Activated CD8-positive, alpha-beta T cell treated with anti-CD3 and anti-CD28 coated beads for 36 hours (primary cell): ENCODE measurements around the gene AARS2. TPM values are rescaled to one million over a fixed set of nuclear protein-coding genes. Genes with fewer than 3 reads are reported as not detected.

Source experiments
- ATAC-seq: fragments of 200-7000 bp; cut with Tn5 transposase; one replicate; pipeline ENCODE4 v1.10.0; 2021; ENCODE audit warnings: mild to moderate bottlenecking, moderate library complexity
- CTCF ChIA-PET: fragments of 350-600 bp; sonication (Branson Sonifier 250); formaldehyde crosslinking; loops from one replicate; lab custom pipeline; 2021; ENCODE audit warnings: antibody characterized with exemption; lab: Charles Lee
- POLR2A ChIA-PET: fragments of 350-600 bp; sonication (Branson Sonifier 250); formaldehyde crosslinking; loops from one replicate; lab custom pipeline; 2021; ENCODE audit warnings: antibody characterized with exemption; lab: Charles Lee
- DNase-seq: peaks from one replicate; pipeline ENCODE4 v3.0.0-alpha.2; 2020
- H3K27ac Mint-ChIP-seq: one replicate; pipeline ENCODE4 v1.8.0; 2021; ENCODE audit warnings: mild to moderate bottlenecking, mixed read lengths
- H3K27me3 Mint-ChIP-seq: one replicate; pipeline ENCODE4 v1.8.0; 2021; ENCODE audit warnings: mixed read lengths
- H3K36me3 Mint-ChIP-seq: one replicate; pipeline ENCODE4 v1.8.0; 2021; ENCODE audit warnings: low read depth, mixed read lengths
- H3K4me1 Mint-ChIP-seq: one replicate; pipeline ENCODE4 v1.8.0; 2021; ENCODE audit warnings: low read depth, mixed read lengths
- H3K4me3 Mint-ChIP-seq: one replicate; pipeline ENCODE4 v1.8.0; 2021; ENCODE audit warnings: mild to moderate bottlenecking, moderate library complexity, mixed read lengths
- H3K9me3 Mint-ChIP-seq: one replicate; pipeline ENCODE4 v1.8.0; 2021; ENCODE audit warnings: mixed read lengths
- CTCF ChIP-seq: fragments of 200-600 bp; IDR thresholded peaks from one replicate; pipeline ENCODE4 v1.8.0; 2022; ENCODE audit warnings: antibody characterized with exemption, mild to moderate bottlenecking
- intact Hi-C: fragments of 100-400 bp; cut with micrococcal nuclease; formaldehyde crosslinking; loops from one replicate; pipeline ENCODE4 v1.10.0; 2022
- total RNA-seq, 2 experiments: library from RNA; stranded (reverse); gene quantifications; one replicate each; pipeline ENCODE4 v1.2.3, GENCODE V29; 2021

Gene AARS2
- total RNA-seq, 2 experiments from 2014 or later, result 16.2 to 16.3 TPM

DNA sequence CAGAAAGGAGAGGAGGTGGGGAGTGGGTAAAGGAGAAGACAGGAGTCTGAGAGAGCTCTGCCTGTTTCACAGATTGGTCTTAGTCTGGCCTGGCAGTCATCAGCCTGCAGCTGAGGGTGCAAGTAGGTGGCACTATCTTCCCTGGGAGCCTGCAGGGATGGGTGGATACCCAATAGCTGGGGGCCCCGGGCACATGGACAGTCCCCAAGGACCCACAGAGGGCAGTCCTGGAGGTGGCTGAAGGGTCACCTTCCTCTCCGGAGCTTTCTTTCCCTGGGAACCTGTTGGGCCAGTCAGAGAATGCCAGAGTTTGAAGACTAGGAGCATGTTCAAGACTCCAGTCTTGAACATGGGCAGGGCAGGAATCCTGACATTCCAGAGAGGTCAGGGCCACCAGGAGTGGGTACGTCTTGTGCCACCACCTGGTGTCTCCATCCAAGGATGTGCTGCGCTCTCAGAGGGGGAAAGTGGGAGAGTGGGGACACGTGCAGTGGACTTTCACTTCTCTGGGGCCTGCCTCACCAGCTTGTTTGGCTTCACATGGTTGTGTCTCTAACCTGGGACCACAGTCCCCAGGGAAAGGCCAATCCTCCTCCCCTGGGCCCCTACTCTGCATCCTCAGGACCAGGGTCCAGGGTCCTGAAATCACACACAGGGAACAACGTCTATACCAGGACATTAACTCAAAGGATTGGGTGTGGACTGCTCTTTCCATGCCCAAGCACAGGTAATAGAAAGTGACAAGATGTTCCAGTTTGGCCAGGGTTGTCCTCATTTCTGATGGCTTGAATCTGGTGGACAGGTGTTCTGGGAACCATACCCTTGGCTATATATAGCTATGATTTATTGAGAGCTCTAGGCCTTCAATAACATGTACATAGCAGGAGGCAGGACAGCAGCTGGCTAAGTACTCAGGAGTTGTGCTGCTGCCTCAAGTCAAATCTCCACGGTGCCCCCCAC, 18.0 kb downstream of the AARS2 start:
- Mint-ChIP-seq H3K4me3 (no peak overlapping the region), H3K36me3 (peaks cover 3% of the 10 kb centered on the region), H3K9me3 (no peaks in the 10 kb centered on the region), H3K27ac (no peak overlapping the region), H3K4me1 (peaks cover 11% of the 10 kb centered on the region), H3K27me3 (peaks cover 49% of the 10 kb centered on the region)
- TF ChIP-seq CTCF, result no peak
- DNase-seq, result no peak
- CTCF ChIA-PET, result interaction anchor here (0.9 to 5.3 kb wide), 9 partner anchors 10 to 44 kb away, joined by 3 to 36 read pairs (median 5); partner anchors contain the start of gene AARS2
- POLR2A ChIA-PET, result interaction anchor here (1.2 to 3.2 kb wide), 5 partner anchors 10 to 140 kb away, joined by 3 to 12 read pairs (median 7); partner anchors contain the start of genes AARS2 and HSP90AB1
- intact Hi-C loops, result no loop called here
- no peak for ATAC-seq

- H3K27me3 Mint-ChIP-seq, result peaks cover 56% of the 10 kb centered on the region
- no peak overlapping the region for H3K27ac Mint-ChIP-seq
- ATAC-seq (no peak), DNase-seq (no peak)
- H3K9me3 Mint-ChIP-seq, result no peaks in the 10 kb centered on the region
- intact Hi-C loops, result no loop called here
- no peak overlapping the region for H3K4me3 Mint-ChIP-seq
- H3K36me3 Mint-ChIP-seq, result no peaks in the 10 kb centered on the region
- ChIA-PET POLR2A (interaction anchor here (0.7 to 1.5 kb wide), 5 partner anchors 9 to 188 kb away, joined by 3 read pairs; no protein-coding TSS in a partner anchor), CTCF (interaction anchor here (2.0 to 2.1 kb wide), 2 partner anchors 13 to 24 kb away, joined by 8 to 11 read pairs; no protein-coding TSS in a partner anchor)
- H3K4me1 Mint-ChIP-seq, result peaks cover 7% of the 10 kb centered on the region
- no peak for TF ChIP-seq CTCF
Measured at GRCh38 chr6:44292661-44293365, 20.3 kb downstream of the AARS2 start.

- Mint-ChIP-seq H3K4me1 (peaks cover under 1% of the 10 kb centered on the region), H3K9me3 (no peaks in the 10 kb centered on the region), H3K4me3 (no peak overlapping the region), H3K27ac (no peak overlapping the region), H3K36me3 (no peaks in the 10 kb centered on the region), H3K27me3 (peaks cover 62% of the 10 kb centered on the region)
- intact Hi-C loops, result no loop called here
- CTCF ChIA-PET, result interaction anchor here (2.0 to 2.1 kb wide), 2 partner anchors 14 to 23 kb away, joined by 8 to 11 read pairs; no protein-coding TSS in a partner anchor
- no peak for TF ChIP-seq CTCF
- POLR2A ChIA-PET, result interaction anchor here (0.7 to 1.5 kb wide), 4 partner anchors 13 to 187 kb away, joined by 3 read pairs; no protein-coding TSS in a partner anchor
- ATAC-seq, result no peak
- no peak for DNase-seq
Measured at GRCh38 chr6:44291841-44292240, 21.3 kb downstream of the AARS2 start.

DNA sequence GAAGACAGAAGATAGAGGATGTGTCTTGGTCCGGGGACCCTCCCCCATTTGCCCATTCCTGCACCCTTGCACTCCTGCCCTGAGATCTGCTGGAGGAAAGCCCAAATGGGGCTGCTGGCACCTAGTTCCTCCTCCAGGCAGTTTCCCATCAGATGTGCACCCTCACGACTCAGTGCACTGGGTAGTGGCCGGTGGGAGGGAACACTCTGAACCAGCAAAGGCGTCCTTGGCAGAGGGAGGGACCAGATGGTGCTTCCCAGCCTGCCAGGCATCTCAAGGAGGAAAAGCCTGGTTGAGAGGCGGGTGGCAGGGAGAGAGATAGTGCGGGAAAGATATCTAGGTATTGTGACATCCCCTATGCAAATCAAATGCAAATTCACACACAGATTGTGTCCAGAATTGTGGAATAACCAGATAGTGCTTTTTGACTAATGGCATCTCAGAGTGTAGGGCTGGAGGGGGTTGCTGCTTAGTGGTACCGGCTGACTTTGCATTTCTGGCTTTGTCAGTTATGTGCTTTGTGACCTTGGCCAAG, 23.4 kb downstream of the AARS2 start:
- no peak overlapping the region for H3K27ac Mint-ChIP-seq
- no peak overlapping the region for H3K4me3 Mint-ChIP-seq
- ChIA-PET CTCF (interaction anchor here (1.8 kb wide), 1 partner anchor 21 kb away, joined by 5 read pairs; no protein-coding TSS in a partner anchor), POLR2A (interaction anchor here (0.5 kb wide), 1 partner anchor 17 kb away, joined by 3 read pairs; no protein-coding TSS in a partner anchor)
- intact Hi-C loops, result no loop called here
- peaks cover 49% of the 10 kb centered on the region for H3K27me3 Mint-ChIP-seq
- no peaks in the 10 kb centered on the region for H3K9me3 Mint-ChIP-seq
- no peak for DNase-seq
- H3K4me1 Mint-ChIP-seq, result no peaks in the 10 kb centered on the region
- no peak for ATAC-seq
- H3K36me3 Mint-ChIP-seq, result no peaks in the 10 kb centered on the region
- no peak for TF ChIP-seq CTCF
